Measurements from ENCODE around the gene GNAT2.
A peak's percentile ranks its signal among the peaks of the same experiment; 100 is the strongest.

Gene GNAT2

DNA sequence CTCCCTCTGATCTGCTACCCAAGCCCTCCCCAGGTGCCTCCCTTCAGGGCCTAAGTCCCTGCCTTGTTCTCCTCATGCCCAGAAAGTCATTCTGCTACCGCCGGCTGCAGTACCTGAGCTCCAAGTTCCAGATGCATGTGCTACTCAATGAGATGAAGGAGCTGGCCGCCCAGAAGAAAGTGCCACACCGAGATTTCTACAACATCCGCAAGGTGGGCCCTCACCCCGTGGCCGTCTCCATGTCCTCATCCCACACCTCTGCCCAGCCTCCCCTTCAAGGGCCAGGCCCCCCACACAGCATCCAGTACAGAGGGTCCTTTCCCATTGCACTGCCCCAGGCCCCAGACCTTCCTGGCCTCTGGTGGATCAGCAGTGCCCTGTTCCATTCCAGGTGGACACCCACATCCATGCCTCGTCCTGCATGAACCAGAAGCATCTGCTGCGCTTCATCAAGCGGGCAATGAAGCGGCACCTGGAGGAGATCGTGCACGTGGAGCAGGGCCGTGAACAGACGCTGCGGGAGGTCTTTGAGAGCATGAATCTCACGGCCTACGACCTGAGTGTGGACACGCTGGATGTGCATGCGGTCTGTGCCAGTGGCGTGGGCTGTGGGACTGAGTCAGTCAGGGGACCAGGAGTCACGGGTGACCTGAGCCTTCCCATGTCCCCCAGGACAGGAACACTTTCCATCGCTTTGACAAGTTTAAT lies 8.4 kb upstream of the GNAT2 start:
- no peak for TF ChIP-seq CTCF (IDR thresholded peaks at IDR 0.05; ENCODE audit: insufficient read depth, low read depth, low read length, missing control alignments)
- H3K4me3 ChIP-seq (ENCODE audit: low read depth, low read length): no peak overlapping the region
- DNase-seq (ENCODE audit: low read depth): no peak

DNA sequence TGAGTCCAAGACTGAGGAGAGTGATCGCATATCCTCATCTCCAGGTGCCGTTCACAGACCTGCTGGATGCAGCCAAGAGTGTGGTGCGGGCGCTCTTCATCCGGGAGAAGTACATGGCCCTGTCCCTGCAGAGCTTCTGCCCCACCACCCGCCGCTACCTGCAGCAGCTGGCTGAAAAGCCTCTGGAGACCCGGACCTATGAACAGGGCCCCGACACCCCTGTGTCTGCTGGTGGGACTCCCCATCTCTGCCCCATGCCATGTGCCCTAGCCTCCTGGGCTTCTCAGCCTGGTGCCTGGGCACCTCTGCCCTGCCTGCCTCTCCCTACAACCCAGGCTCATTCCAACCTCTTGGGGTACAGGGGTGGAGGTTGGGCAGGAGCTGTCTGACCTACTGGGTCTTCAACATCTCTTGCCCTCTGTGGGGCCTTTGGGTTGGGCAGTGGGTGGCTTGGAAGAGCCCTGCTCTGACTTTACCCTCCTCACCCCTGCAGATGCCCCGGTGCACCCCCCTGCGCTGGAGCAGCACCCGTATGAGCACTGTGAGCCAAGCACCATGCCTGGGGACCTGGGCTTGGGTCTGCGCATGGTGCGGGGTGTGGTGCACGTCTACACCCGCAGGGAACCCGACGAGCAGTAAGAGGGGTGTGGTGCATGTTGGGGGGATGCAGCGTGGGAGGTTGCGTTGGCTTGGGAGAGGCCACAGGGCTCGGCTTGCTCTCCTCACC lies 7.4 kb upstream of the GNAT2 start:
- no peak overlapping the region for H3K4me3 ChIP-seq (ENCODE audit: low read depth, low read length)
- no peak for DNase-seq (ENCODE audit: low read depth)
- TF ChIP-seq CTCF (IDR thresholded peaks at IDR 0.05; ENCODE audit: insufficient read depth, low read depth, low read length, missing control alignments): no peak

- no peak for DNase-seq (ENCODE audit: low read depth)
These were observed 6.5 kb upstream of the GNAT2 start for GRCh38 chr1:109625601-109626560.

DNA sequence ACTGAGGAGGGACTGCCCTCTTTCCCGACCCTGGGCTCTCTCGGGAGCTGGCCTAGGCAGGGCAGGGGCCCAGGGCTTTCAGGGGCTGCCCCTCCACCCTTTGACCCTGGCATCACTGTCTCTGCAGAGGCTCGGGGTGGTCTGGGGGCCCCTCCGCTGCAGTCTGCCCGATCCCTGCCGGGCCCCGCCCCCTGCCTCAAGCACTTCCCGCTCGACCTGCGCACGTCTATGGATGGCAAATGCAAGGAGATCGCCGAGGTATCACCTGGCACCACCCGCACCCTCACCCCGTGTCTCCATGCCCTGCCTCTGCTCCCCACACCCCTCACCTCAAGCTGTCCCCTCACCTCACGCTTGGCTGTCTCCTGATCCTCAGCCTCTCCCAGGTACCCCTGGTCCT lies 5.8 kb upstream of the GNAT2 start:
- no peak for TF ChIP-seq CTCF (IDR thresholded peaks at IDR 0.05; ENCODE audit: insufficient read depth, low read depth, low read length, missing control alignments)
- H3K4me3 ChIP-seq (ENCODE audit: low read depth, low read length): no peak overlapping the region
- no peak for DNase-seq (ENCODE audit: low read depth)

More at GRCh38 chr1:109625601-109626560, 6.5 kb upstream of the GNAT2 start:
- no peak for TF ChIP-seq CTCF (IDR thresholded peaks at IDR 0.05; ENCODE audit: insufficient read depth, low read depth, low read length, missing control alignments)
- H3K4me3 ChIP-seq (ENCODE audit: low read depth, low read length): no peak overlapping the region

DNA sequence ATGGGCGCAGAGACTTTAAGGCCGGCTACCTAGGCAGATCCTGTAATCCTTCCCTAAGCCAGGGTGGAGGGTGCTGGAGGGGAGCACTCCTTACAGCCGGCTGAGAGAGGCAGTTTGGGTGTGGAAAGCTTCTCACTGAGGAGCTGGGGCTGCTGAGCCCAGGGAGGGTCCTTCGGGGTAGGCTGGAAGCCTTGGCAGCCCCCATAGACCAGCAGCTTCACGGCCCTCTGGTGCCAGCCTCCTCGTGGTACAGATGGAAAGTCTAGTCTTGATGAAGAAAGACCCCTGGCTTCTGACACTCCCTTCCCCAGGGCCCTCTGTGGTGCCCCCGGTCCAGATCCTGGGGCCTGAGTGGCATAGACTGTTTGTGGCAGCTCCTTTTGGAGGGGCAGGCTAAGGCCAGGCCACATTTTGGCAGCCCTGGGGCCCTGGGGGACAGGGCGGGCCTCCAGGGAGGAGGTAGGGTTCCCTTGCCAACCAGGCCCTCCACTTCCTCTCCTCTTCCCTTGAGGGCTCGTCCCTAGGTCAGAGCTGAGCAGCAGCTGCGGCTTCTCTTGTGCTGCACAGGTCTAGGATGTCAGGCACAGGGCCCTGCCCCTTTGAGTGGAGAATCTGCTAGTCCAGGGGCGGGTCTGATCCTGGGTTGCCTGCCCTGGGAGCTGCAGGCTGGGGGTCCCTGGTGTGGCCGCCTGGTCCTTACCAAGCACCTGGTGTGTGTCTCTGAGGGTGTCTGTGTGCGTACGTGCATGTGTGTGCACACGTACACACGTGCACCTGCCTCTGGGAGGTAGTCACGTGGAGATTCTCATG lies 5.0 kb upstream of the GNAT2 start:
- no peak for TF ChIP-seq CTCF (IDR thresholded peaks at IDR 0.05; ENCODE audit: insufficient read depth, low read depth, low read length, missing control alignments)
- peak overlapping the region; percentile 9 for H3K4me3 ChIP-seq (ENCODE audit: low read depth, low read length)
- peak; percentile 50 for DNase-seq (ENCODE audit: low read depth)

GRCh38 chr1:109623601-109624161 lies 4.3 kb upstream of the GNAT2 start:
- no peak for DNase-seq (ENCODE audit: low read depth)
- TF ChIP-seq CTCF (IDR thresholded peaks at IDR 0.05; ENCODE audit: insufficient read depth, low read depth, low read length, missing control alignments): no peak
- peak overlapping the region; percentile 9 for H3K4me3 ChIP-seq (ENCODE audit: low read depth, low read length)

Data from GM12865 (cell line).